Measurements from ENCODE around the gene CHRM2. TPM values are rescaled to one million over a fixed set of nuclear protein-coding genes. Genes with fewer than 3 reads are reported as not detected.

The CHRM2 gene
- total RNA-seq, 1 donor from 2014 or later: 0.52 TPM

DNA sequence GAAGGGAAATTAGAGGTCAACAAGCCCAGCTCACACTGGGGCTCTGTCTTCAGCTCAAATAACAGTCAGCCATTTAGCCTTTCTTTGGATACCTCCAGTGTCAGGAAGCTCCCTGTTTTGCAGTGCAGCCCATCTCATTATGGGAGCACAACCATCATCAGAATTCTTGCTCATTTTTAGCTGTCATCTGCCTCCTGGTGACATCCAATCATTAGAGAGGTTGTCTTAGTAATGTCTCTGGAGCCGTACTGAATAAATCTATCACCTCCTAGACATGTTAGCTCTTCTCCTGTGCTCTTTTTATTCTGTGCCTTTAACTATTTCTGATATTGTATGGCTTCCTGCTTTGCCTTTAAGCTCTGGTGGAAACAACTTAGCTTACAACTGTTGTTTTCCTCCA is 74.5 kb downstream of the CHRM2 start:
- Histone ChIP-seq H3K27me3 (ENCODE audit: control insufficient read depth in 3 of 3, insufficient read depth in 3 of 3, low read length in 3 of 3) (no peaks in the 10 kb centered on the region), H3K9me3 (ENCODE audit: control insufficient read depth in 3 of 3, low read length in 3 of 3) (no peaks in the 10 kb centered on the region), H3K9ac (ENCODE audit: low read depth in 1 of 3, low read length in 3 of 3) (no peak overlapping the region), H3K4me1 (ENCODE audit: control insufficient read depth in 3 of 3, insufficient read depth in 3 of 3, low read length in 3 of 3) (no peaks in the 10 kb centered on the region), H3K36me3 (ENCODE audit: control insufficient read depth in 3 of 3, insufficient read depth in 3 of 3, low read length in 3 of 3) (no peaks in the 10 kb centered on the region), H3K27ac (ENCODE audit: low read depth, low read length) (no peak overlapping the region), H3K4me3 (ENCODE audit: low read length in 3 of 3) (no peak overlapping the region)

- Histone ChIP-seq H3K9ac (ENCODE audit: low read depth in 1 of 3, low read length in 3 of 3) (no peak overlapping the region), H3K4me3 (ENCODE audit: low read length in 3 of 3) (no peak overlapping the region), H3K4me1 (ENCODE audit: control insufficient read depth in 3 of 3, insufficient read depth in 3 of 3, low read length in 3 of 3) (no peaks in the 10 kb centered on the region)
Observed at GRCh38 chr7:136947347-136947746, 78.9 kb downstream of the CHRM2 start.

GRCh38 chr7:136950331-136950730 is 81.9 kb downstream of the CHRM2 start:
- H3K9ac ChIP-seq (ENCODE audit: low read depth in 1 of 3, low read length in 3 of 3): no peak overlapping the region
- H3K36me3 ChIP-seq (ENCODE audit: control insufficient read depth in 3 of 3, insufficient read depth in 3 of 3, low read length in 3 of 3): no peaks in the 10 kb centered on the region
- no peaks in the 10 kb centered on the region for H3K27me3 ChIP-seq (ENCODE audit: control insufficient read depth in 3 of 3, insufficient read depth in 3 of 3, low read length in 3 of 3)
- no peak overlapping the region for H3K4me3 ChIP-seq (ENCODE audit: low read length in 3 of 3)
- no peak overlapping the region for H3K27ac ChIP-seq (ENCODE audit: low read depth, low read length)
- H3K9me3 ChIP-seq (ENCODE audit: control insufficient read depth in 3 of 3, low read length in 3 of 3): no peaks in the 10 kb centered on the region
- H3K4me1 ChIP-seq (ENCODE audit: control insufficient read depth in 3 of 3, insufficient read depth in 3 of 3, low read length in 3 of 3): no peaks in the 10 kb centered on the region

More at GRCh38 chr7:136947347-136947746, 78.9 kb downstream of the CHRM2 start:
- no peak overlapping the region for H3K27ac ChIP-seq (ENCODE audit: low read depth, low read length)
- no peaks in the 10 kb centered on the region for H3K27me3 ChIP-seq (ENCODE audit: control insufficient read depth in 3 of 3, insufficient read depth in 3 of 3, low read length in 3 of 3)
- H3K36me3 ChIP-seq (ENCODE audit: control insufficient read depth in 3 of 3, insufficient read depth in 3 of 3, low read length in 3 of 3): no peaks in the 10 kb centered on the region
- no peaks in the 10 kb centered on the region for H3K9me3 ChIP-seq (ENCODE audit: control insufficient read depth in 3 of 3, low read length in 3 of 3)

GRCh38 chr7:136953386-136953785 is 84.9 kb downstream of the CHRM2 start:
- Histone ChIP-seq H3K4me3 (ENCODE audit: low read length in 3 of 3) (no peak overlapping the region), H3K27ac (ENCODE audit: low read depth, low read length) (no peak overlapping the region), H3K9ac (ENCODE audit: low read depth in 1 of 3, low read length in 3 of 3) (no peak overlapping the region), H3K27me3 (ENCODE audit: control insufficient read depth in 3 of 3, insufficient read depth in 3 of 3, low read length in 3 of 3) (no peaks in the 10 kb centered on the region), H3K4me1 (ENCODE audit: control insufficient read depth in 3 of 3, insufficient read depth in 3 of 3, low read length in 3 of 3) (no peaks in the 10 kb centered on the region), H3K36me3 (ENCODE audit: control insufficient read depth in 3 of 3, insufficient read depth in 3 of 3, low read length in 3 of 3) (no peaks in the 10 kb centered on the region), H3K9me3 (ENCODE audit: control insufficient read depth in 3 of 3, low read length in 3 of 3) (no peaks in the 10 kb centered on the region)

DNA sequence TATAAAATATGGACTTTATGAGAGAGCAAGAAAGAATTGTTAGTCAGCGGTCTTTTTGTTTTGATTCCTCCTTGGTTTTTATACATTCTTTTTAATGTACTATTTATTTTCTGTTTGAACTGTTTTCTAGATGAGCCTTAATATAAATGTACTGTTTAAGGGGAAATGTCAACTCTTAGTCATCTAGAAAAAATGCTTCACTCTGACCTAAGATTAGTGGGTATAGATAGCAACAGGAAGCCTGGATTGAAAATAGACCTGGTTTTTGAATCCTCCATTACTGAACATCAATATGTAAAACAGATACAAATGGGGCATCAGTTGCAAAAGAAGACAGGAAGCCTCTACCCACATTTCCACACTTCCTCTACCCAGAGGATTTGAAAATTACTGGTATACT is 87.8 kb downstream of the CHRM2 start:
- no peak overlapping the region for H3K27ac ChIP-seq (ENCODE audit: low read depth, low read length)
- H3K27me3 ChIP-seq (ENCODE audit: control insufficient read depth in 3 of 3, insufficient read depth in 3 of 3, low read length in 3 of 3): no peaks in the 10 kb centered on the region
- H3K36me3 ChIP-seq (ENCODE audit: control insufficient read depth in 3 of 3, insufficient read depth in 3 of 3, low read length in 3 of 3): no peaks in the 10 kb centered on the region
- H3K4me1 ChIP-seq (ENCODE audit: control insufficient read depth in 3 of 3, insufficient read depth in 3 of 3, low read length in 3 of 3): no peaks in the 10 kb centered on the region
- no peak overlapping the region for H3K9ac ChIP-seq (ENCODE audit: low read depth in 1 of 3, low read length in 3 of 3)
- no peak overlapping the region for H3K4me3 ChIP-seq (ENCODE audit: low read length in 3 of 3)
- no peaks in the 10 kb centered on the region for H3K9me3 ChIP-seq (ENCODE audit: control insufficient read depth in 3 of 3, low read length in 3 of 3)

- no peak overlapping the region for H3K4me3 ChIP-seq (ENCODE audit: low read length in 3 of 3)
- H3K36me3 ChIP-seq (ENCODE audit: control insufficient read depth in 3 of 3, insufficient read depth in 3 of 3, low read length in 3 of 3): no peaks in the 10 kb centered on the region
- no peak overlapping the region for H3K9ac ChIP-seq (ENCODE audit: low read depth in 1 of 3, low read length in 3 of 3)
- no peaks in the 10 kb centered on the region for H3K9me3 ChIP-seq (ENCODE audit: control insufficient read depth in 3 of 3, low read length in 3 of 3)
- H3K27me3 ChIP-seq (ENCODE audit: control insufficient read depth in 3 of 3, insufficient read depth in 3 of 3, low read length in 3 of 3): no peaks in the 10 kb centered on the region
- no peak overlapping the region for H3K27ac ChIP-seq (ENCODE audit: low read depth, low read length)
- no peaks in the 10 kb centered on the region for H3K4me1 ChIP-seq (ENCODE audit: control insufficient read depth in 3 of 3, insufficient read depth in 3 of 3, low read length in 3 of 3)
Observed at GRCh38 chr7:136956671-136957070, 88.2 kb downstream of the CHRM2 start.

GRCh38 chr7:136957391-136957790 is 88.9 kb downstream of the CHRM2 start:
- no peak overlapping the region for H3K27ac ChIP-seq (ENCODE audit: low read depth, low read length)
- no peak overlapping the region for H3K9ac ChIP-seq (ENCODE audit: low read depth in 1 of 3, low read length in 3 of 3)
- H3K4me3 ChIP-seq (ENCODE audit: low read length in 3 of 3): no peak overlapping the region
- no peaks in the 10 kb centered on the region for H3K9me3 ChIP-seq (ENCODE audit: control insufficient read depth in 3 of 3, low read length in 3 of 3)
- H3K4me1 ChIP-seq (ENCODE audit: control insufficient read depth in 3 of 3, insufficient read depth in 3 of 3, low read length in 3 of 3): no peaks in the 10 kb centered on the region
- H3K36me3 ChIP-seq (ENCODE audit: control insufficient read depth in 3 of 3, insufficient read depth in 3 of 3, low read length in 3 of 3): no peaks in the 10 kb centered on the region
- no peaks in the 10 kb centered on the region for H3K27me3 ChIP-seq (ENCODE audit: control insufficient read depth in 3 of 3, insufficient read depth in 3 of 3, low read length in 3 of 3)

- no peak overlapping the region for H3K9ac ChIP-seq (ENCODE audit: low read depth in 1 of 3, low read length in 3 of 3)
- no peaks in the 10 kb centered on the region for H3K27me3 ChIP-seq (ENCODE audit: control insufficient read depth in 3 of 3, insufficient read depth in 3 of 3, low read length in 3 of 3)
- H3K36me3 ChIP-seq (ENCODE audit: control insufficient read depth in 3 of 3, insufficient read depth in 3 of 3, low read length in 3 of 3): no peaks in the 10 kb centered on the region
- H3K27ac ChIP-seq (ENCODE audit: low read depth, low read length): no peak overlapping the region
- H3K4me3 ChIP-seq (ENCODE audit: low read length in 3 of 3): no peak overlapping the region
- H3K4me1 ChIP-seq (ENCODE audit: control insufficient read depth in 3 of 3, insufficient read depth in 3 of 3, low read length in 3 of 3): no peaks in the 10 kb centered on the region
- H3K9me3 ChIP-seq (ENCODE audit: control insufficient read depth in 3 of 3, low read length in 3 of 3): no peaks in the 10 kb centered on the region
Observed at GRCh38 chr7:136958016-136958415, 89.6 kb downstream of the CHRM2 start.

DNA sequence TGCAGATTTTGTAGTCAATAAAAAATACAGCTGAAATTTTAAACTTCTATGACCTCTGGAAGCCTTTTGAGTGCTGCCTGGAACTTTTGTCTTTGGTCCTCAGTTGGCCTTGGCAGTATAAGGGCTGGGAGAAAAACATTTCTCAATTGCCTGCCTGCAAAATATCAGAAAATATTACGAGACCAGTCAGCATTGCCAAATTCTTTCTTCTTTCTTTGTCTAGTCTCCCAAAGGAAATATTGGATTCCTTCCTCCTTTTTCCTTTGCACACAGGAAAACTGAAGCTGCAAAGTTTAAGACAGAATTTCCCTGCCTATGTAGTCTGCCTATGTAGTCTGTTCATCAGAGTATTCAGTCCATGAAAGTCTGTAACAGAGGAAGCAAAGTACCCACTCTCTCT is 95.9 kb downstream of the CHRM2 start:
- H3K27ac ChIP-seq (ENCODE audit: low read depth, low read length): no peak overlapping the region
- H3K27me3 ChIP-seq (ENCODE audit: control insufficient read depth in 3 of 3, insufficient read depth in 3 of 3, low read length in 3 of 3): no peaks in the 10 kb centered on the region
- no peak overlapping the region for H3K4me3 ChIP-seq (ENCODE audit: low read length in 3 of 3)
- H3K9me3 ChIP-seq (ENCODE audit: control insufficient read depth in 3 of 3, low read length in 3 of 3): no peaks in the 10 kb centered on the region
- H3K36me3 ChIP-seq (ENCODE audit: control insufficient read depth in 3 of 3, insufficient read depth in 3 of 3, low read length in 3 of 3): no peaks in the 10 kb centered on the region
- no peaks in the 10 kb centered on the region for H3K4me1 ChIP-seq (ENCODE audit: control insufficient read depth in 3 of 3, insufficient read depth in 3 of 3, low read length in 3 of 3)
- no peak overlapping the region for H3K9ac ChIP-seq (ENCODE audit: low read depth in 1 of 3, low read length in 3 of 3)

- Histone ChIP-seq H3K27ac (ENCODE audit: low read depth, low read length) (no peak overlapping the region), H3K4me3 (ENCODE audit: low read length in 3 of 3) (no peak overlapping the region), H3K9me3 (ENCODE audit: control insufficient read depth in 3 of 3, low read length in 3 of 3) (no peaks in the 10 kb centered on the region), H3K9ac (ENCODE audit: low read depth in 1 of 3, low read length in 3 of 3) (no peak overlapping the region), H3K27me3 (ENCODE audit: control insufficient read depth in 3 of 3, insufficient read depth in 3 of 3, low read length in 3 of 3) (no peaks in the 10 kb centered on the region), H3K36me3 (ENCODE audit: control insufficient read depth in 3 of 3, insufficient read depth in 3 of 3, low read length in 3 of 3) (no peaks in the 10 kb centered on the region), H3K4me1 (ENCODE audit: control insufficient read depth in 3 of 3, insufficient read depth in 3 of 3, low read length in 3 of 3) (no peaks in the 10 kb centered on the region)
Observed at GRCh38 chr7:136966825-136967224, 98.4 kb downstream of the CHRM2 start.

GRCh38 chr7:136969761-136970160 is 101.3 kb downstream of the CHRM2 start:
- Histone ChIP-seq H3K36me3 (ENCODE audit: control insufficient read depth in 3 of 3, insufficient read depth in 3 of 3, low read length in 3 of 3) (no peaks in the 10 kb centered on the region), H3K27me3 (ENCODE audit: control insufficient read depth in 3 of 3, insufficient read depth in 3 of 3, low read length in 3 of 3) (no peaks in the 10 kb centered on the region), H3K9ac (ENCODE audit: low read depth in 1 of 3, low read length in 3 of 3) (no peak overlapping the region), H3K9me3 (ENCODE audit: control insufficient read depth in 3 of 3, low read length in 3 of 3) (no peaks in the 10 kb centered on the region), H3K4me1 (ENCODE audit: control insufficient read depth in 3 of 3, insufficient read depth in 3 of 3, low read length in 3 of 3) (no peaks in the 10 kb centered on the region), H3K4me3 (ENCODE audit: low read length in 3 of 3) (no peak overlapping the region), H3K27ac (ENCODE audit: low read depth, low read length) (no peak overlapping the region)
